Measurements from ENCODE around the gene MALT1. TPM values are rescaled to one million over a fixed set of nuclear protein-coding genes. Genes with fewer than 3 reads are reported as not detected.

The MALT1 gene
- total RNA-seq, 2 experiments from 2014 or later, result 14.4 to 18.5 TPM

DNA sequence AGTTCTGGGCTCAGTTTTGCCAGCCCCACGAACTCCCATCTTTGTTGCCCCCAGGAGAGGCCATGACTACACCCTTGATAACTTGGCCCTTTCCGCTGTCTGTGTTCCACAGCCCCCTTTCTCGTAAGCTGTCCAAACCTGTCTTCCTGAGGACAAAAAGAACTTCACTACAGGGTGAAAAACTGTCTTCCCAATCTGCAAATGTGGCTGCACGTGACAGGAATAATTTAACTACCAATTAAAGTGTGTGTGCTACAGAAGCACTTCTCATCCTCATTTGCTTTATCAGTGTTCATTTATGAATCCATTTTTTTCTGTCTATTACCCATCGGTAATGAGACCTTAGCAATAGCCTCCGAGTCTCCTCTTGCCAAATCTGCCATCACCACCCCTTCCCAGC is 33.3 kb upstream of the MALT1 start:
- Histone ChIP-seq H3K79me2 (ENCODE audit: insufficient read depth, low read depth, low read length) (no peaks in the 10 kb centered on the region), H3K4me3 (ENCODE audit: low read depth, low read length, poor library complexity, severe bottlenecking) (no peak overlapping the region), H4K20me1 (ENCODE audit: insufficient read depth, low read length) (no peaks in the 10 kb centered on the region), H3K4me1 (ENCODE audit: insufficient read depth, low read length, poor library complexity, severe bottlenecking) (peaks cover 9% of the 10 kb centered on the region), H3K36me3 (ENCODE audit: insufficient read depth, low read length) (no peaks in the 10 kb centered on the region), H3K27ac (ENCODE audit: low read depth, low read length, poor library complexity, severe bottlenecking) (no peak overlapping the region), H3K9me3 (ENCODE audit: low read length) (no peaks in the 10 kb centered on the region), H3K9me2 (ENCODE audit: insufficient read depth, low read length) (no peaks in the 10 kb centered on the region), H2AFZ (ENCODE audit: low read length) (no peak overlapping the region), H3K4me2 (ENCODE audit: low read length) (no peak overlapping the region)
- no TSS peak for BruUV-seq (replicated peaks)
- POLR2A ChIA-PET, result no interaction called here
- no peak for TF ChIP-seq EZH2phosphoT487 (IDR thresholded peaks at IDR 0.05; ENCODE audit: borderline replicate concordance, low read depth, low read length)
- TF ChIP-seq, protein P1, sequence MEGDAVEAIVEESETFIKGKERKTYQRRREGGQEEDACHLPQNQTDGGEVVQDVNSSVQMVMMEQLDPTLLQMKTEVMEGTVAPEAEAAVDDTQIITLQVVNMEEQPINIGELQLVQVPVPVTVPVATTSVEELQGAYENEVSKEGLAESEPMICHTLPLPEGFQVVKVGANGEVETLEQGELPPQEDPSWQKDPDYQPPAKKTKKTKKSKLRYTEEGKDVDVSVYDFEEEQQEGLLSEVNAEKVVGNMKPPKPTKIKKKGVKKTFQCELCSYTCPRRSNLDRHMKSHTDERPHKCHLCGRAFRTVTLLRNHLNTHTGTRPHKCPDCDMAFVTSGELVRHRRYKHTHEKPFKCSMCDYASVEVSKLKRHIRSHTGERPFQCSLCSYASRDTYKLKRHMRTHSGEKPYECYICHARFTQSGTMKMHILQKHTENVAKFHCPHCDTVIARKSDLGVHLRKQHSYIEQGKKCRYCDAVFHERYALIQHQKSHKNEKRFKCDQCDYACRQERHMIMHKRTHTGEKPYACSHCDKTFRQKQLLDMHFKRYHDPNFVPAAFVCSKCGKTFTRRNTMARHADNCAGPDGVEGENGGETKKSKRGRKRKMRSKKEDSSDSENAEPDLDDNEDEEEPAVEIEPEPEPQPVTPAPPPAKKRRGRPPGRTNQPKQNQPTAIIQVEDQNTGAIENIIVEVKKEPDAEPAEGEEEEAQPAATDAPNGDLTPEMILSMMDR (conservative IDR thresholded peaks at IDR 0.05; ENCODE audit: low read length), result no peak
- intact Hi-C loops (cut with micrococcal nuclease; ENCODE audit: unreplicated experiment), result no loop called here
- CTCF ChIA-PET (ENCODE audit: unreplicated experiment), result no interaction called here
- DNase-seq (ENCODE audit: low spot score), result no peak

DNA sequence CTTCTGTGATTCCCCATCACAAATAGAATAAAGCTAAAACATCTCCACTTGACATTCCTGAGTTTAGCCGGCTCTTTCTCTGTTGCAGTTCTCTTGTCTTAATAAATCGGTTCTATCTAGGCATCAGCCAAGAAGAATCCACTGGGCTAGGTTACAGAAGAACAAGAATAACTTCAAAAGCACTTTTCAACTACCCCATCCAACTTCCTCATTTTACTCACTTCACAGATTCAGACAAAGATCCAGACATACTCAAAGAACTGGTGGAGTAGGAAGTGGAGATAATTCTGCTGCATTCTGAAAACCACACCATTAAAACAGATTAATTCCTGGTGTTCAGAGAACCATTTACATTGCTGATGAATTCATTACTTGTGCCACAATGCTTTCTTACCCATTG is 32.8 kb upstream of the MALT1 start:
- ChIA-PET CTCF (ENCODE audit: unreplicated experiment) (no interaction called here), POLR2A (no interaction called here)
- no peaks in the 10 kb centered on the region for H3K9me2 ChIP-seq (ENCODE audit: insufficient read depth, low read length)
- no TSS peak for BruUV-seq (replicated peaks)
- no peak overlapping the region for H3K27ac ChIP-seq (ENCODE audit: low read depth, low read length, poor library complexity, severe bottlenecking)
- no peaks in the 10 kb centered on the region for H3K9me3 ChIP-seq (ENCODE audit: low read length)
- no peaks in the 10 kb centered on the region for H4K20me1 ChIP-seq (ENCODE audit: insufficient read depth, low read length)
- H3K36me3 ChIP-seq (ENCODE audit: insufficient read depth, low read length), result no peaks in the 10 kb centered on the region
- H3K79me2 ChIP-seq (ENCODE audit: insufficient read depth, low read depth, low read length), result no peaks in the 10 kb centered on the region
- peak; percentile 25 for DNase-seq (ENCODE audit: low spot score)
- H2AFZ ChIP-seq (ENCODE audit: low read length), result no peak overlapping the region
- H3K4me1 ChIP-seq (ENCODE audit: insufficient read depth, low read length, poor library complexity, severe bottlenecking), result peaks cover 9% of the 10 kb centered on the region
- TF ChIP-seq, protein P1 (conservative IDR thresholded peaks at IDR 0.05; ENCODE audit: low read length), result no peak
- no peak for TF ChIP-seq EZH2phosphoT487 (IDR thresholded peaks at IDR 0.05; ENCODE audit: borderline replicate concordance, low read depth, low read length)
- no peak overlapping the region for H3K4me3 ChIP-seq (ENCODE audit: low read depth, low read length, poor library complexity, severe bottlenecking)
- no peak overlapping the region for H3K4me2 ChIP-seq (ENCODE audit: low read length)
- intact Hi-C loops (cut with micrococcal nuclease; ENCODE audit: unreplicated experiment), result no loop called here

DNA sequence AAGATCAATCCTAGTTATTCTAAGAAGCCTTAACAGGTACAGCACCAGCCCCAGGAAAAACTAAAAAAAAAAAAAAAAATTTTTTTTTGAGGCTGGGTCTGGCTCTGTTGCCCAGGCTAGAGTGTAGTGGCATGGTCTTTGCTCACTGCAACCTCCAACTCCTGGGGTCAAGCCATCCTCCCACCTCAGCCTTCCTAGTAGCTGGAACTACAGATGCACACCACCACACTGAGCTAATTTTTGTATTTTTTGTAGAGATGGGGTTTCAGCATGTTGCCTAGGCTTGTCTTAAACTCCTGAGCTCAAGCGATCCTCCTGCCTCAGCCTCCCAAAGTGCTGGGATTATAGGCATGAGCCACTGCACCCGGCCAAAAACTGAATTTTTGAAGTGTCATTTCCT is 32.0 kb upstream of the MALT1 start:
- Histone ChIP-seq H3K27ac (ENCODE audit: low read depth, low read length, poor library complexity, severe bottlenecking) (no peak overlapping the region), H3K4me1 (ENCODE audit: insufficient read depth, low read length, poor library complexity, severe bottlenecking) (peaks cover 9% of the 10 kb centered on the region), H3K4me3 (ENCODE audit: low read depth, low read length, poor library complexity, severe bottlenecking) (no peak overlapping the region), H3K4me2 (ENCODE audit: low read length) (no peak overlapping the region), H2AFZ (ENCODE audit: low read length) (no peak overlapping the region; the same call in 1 of the 2 replicates), H4K20me1 (ENCODE audit: insufficient read depth, low read length) (no peaks in the 10 kb centered on the region), H3K9me2 (ENCODE audit: insufficient read depth, low read length) (no peaks in the 10 kb centered on the region), H3K9me3 (ENCODE audit: low read length) (no peaks in the 10 kb centered on the region), H3K79me2 (ENCODE audit: insufficient read depth, low read depth, low read length) (no peaks in the 10 kb centered on the region), H3K36me3 (ENCODE audit: insufficient read depth, low read length) (no peaks in the 10 kb centered on the region)
- ChIA-PET POLR2A (no interaction called here), CTCF (ENCODE audit: unreplicated experiment) (no interaction called here)
- no TSS peak for BruUV-seq (replicated peaks)
- TF ChIP-seq, protein P1 (conservative IDR thresholded peaks at IDR 0.05; ENCODE audit: low read length), result no peak
- TF ChIP-seq EZH2phosphoT487 (IDR thresholded peaks at IDR 0.05; ENCODE audit: borderline replicate concordance, low read depth, low read length), result no peak
- DNase-seq (ENCODE audit: low spot score), result no peak
- intact Hi-C loops (cut with micrococcal nuclease; ENCODE audit: unreplicated experiment), result no loop called here

All from OCI-LY7 (cell line).